Erythroblast (primary cell): Measurements from ENCODE around the gene GORASP2.

Experiments used
- DNase-seq, 2 experiments: peaks; one replicate each; lab custom pipeline; 2025; lab: John Stamatoyannopoulos, UW
- GATA1 ChIP-seq: IDR thresholded peaks from 2 replicates; pipeline ENCODE4 v1.6.1; 2011; ENCODE audit warnings: low read depth, mild to moderate bottlenecking, control low read depth, low read length, moderate library complexity
- POLR2A ChIP-seq: IDR thresholded peaks from 2 replicates; pipeline ENCODE4 v1.6.1; 2011; ENCODE audit warnings: mild to moderate bottlenecking, low read length

GORASP2 gene

GRCh38 chr2:170975127-170975942 is 46.3 kb downstream of the GORASP2 start:
- no peak for TF ChIP-seq GATA1
- TF ChIP-seq POLR2A: no peak
- no peak for DNase-seq

- no peak for TF ChIP-seq GATA1
Measured at GRCh38 chr2:170975943-170976270, 46.9 kb downstream of the GORASP2 start.

GRCh38 chr2:170984079-170984478 is 55.0 kb downstream of the GORASP2 start:
- DNase-seq: no peak
- no peak for TF ChIP-seq GATA1
- TF ChIP-seq POLR2A: no peak

More at GRCh38 chr2:170975943-170976270, 46.9 kb downstream of the GORASP2 start:
- no peak for DNase-seq

GRCh38 chr2:170985407-170985806 is 56.4 kb downstream of the GORASP2 start:
- TF ChIP-seq GATA1: no peak
- no peak for TF ChIP-seq POLR2A
- DNase-seq: no peak

GRCh38 chr2:170986566-170987258 is 57.7 kb downstream of the GORASP2 start:
- TF ChIP-seq POLR2A (no peak), GATA1 (no peak)
- DNase-seq: no peak

- no peak for TF ChIP-seq POLR2A
- TF ChIP-seq GATA1: no peak
- no peak for DNase-seq
Measured at GRCh38 chr2:170991398-170992182, 62.5 kb downstream of the GORASP2 start.

- TF ChIP-seq POLR2A (no peak), GATA1 (no peak)
- peak; percentile 26 to 49 for DNase-seq
Measured at GRCh38 chr2:170996316-170996715, 67.3 kb downstream of the GORASP2 start.

- peak; percentile 51 to 78 for DNase-seq
- TF ChIP-seq POLR2A: no peak
- TF ChIP-seq GATA1: no peak
Measured at GRCh38 chr2:170997893-170998597, 69.0 kb downstream of the GORASP2 start.

GRCh38 chr2:170999654-171000053 is 70.6 kb downstream of the GORASP2 start:
- TF ChIP-seq POLR2A (no peak), GATA1 (no peak)
- no peak for DNase-seq

- TF ChIP-seq GATA1 (no peak), POLR2A (no peak)
- DNase-seq: no peak
Measured at GRCh38 chr2:171004363-171004762, 75.3 kb downstream of the GORASP2 start.

- TF ChIP-seq GATA1 (no peak), POLR2A (no peak)
- DNase-seq: no peak
Measured at GRCh38 chr2:171004833-171005232, 75.8 kb downstream of the GORASP2 start.

GRCh38 chr2:171008550-171009205 is 79.6 kb downstream of the GORASP2 start:
- TF ChIP-seq POLR2A (no peak), GATA1 (no peak)

GRCh38 chr2:171009386-171009785 is 80.3 kb downstream of the GORASP2 start:
- TF ChIP-seq POLR2A (no peak), GATA1 (no peak)
- no peak for DNase-seq

More at GRCh38 chr2:171008550-171009205, 79.6 kb downstream of the GORASP2 start:
- peak; percentile 6 to 44 for DNase-seq
